Endothelial cell of umbilical vein (primary cell): ENCODE data around the gene CTNND2. TPM values are rescaled to one million over a fixed set of nuclear protein-coding genes. Genes with fewer than 3 reads are reported as not detected.

Experiments used
- BruUV-seq: library from RNA; stranded (reverse); fragments of 400-500 nt; replicated peaks from 2 replicates; lab custom pipeline; 2021; lab: Mats Ljungman, UMichigan
- CTCF ChIA-PET: fragments of 300-600, 350-600 bp; sonication (Branson Sonifier 250); formaldehyde crosslinking; loops from one replicate; lab custom pipeline; 2021; ENCODE audit warnings: antibody characterized with exemption, inconsistent platforms; lab: Charles Lee
- POLR2A ChIA-PET: fragments of 300-600, 350-600 bp; sonication (Branson Sonifier 250); formaldehyde crosslinking; loops from one replicate; lab custom pipeline; 2021; ENCODE audit warnings: antibody characterized with exemption, inconsistent platforms; lab: Charles Lee
- DNase-seq: peaks from one replicate; pipeline ENCODE4 v3.0.0-alpha.2; 2011; ENCODE audit warnings: low read depth, low spot score
- FAIRE-seq: peaks from 2 replicates; lab custom pipeline; 2011; peaks lifted over from hg19 to GRCh38; lab: Jason Lieb, UNC
- H2AFZ ChIP-seq: 2 replicates; pipeline ENCODE4 v1.6.0; 2012; ENCODE audit warnings: low read depth, low read length, control low read depth, inconsistent platforms
- H3K27ac ChIP-seq: 2 replicates; pipeline ENCODE4 v1.5.1; 2011; ENCODE audit warnings: low read depth, mild to moderate bottlenecking, control low read depth, low read length, moderate library complexity; ENCODE audit not compliant: insufficient read depth
- H3K27me3 ChIP-seq, 2 experiments: 2 replicates each; pipeline versions ENCODE4 v1.6.0 to v1.6.1; 2011; ENCODE audit warnings: low read length in 2 of 2, mixed read lengths in 1 of 2; ENCODE audit not compliant: control insufficient read depth in 2 of 2, insufficient read depth in 2 of 2
- H3K36me3 ChIP-seq, 2 experiments: 2 replicates in 1 of 2; 3 replicates in 1 of 2; pipeline ENCODE4 v1.5.1; 2011; ENCODE audit warnings: low read length in 2 of 2, mild to moderate bottlenecking in 1 of 2, moderate library complexity in 1 of 2; ENCODE audit not compliant: control insufficient read depth in 2 of 2, insufficient read depth in 2 of 2; ENCODE audit errors: extremely low read depth in 1 of 2
- H3K4me1 ChIP-seq: 3 replicates; pipeline ENCODE4 v1.5.1; 2011; ENCODE audit warnings: mild to moderate bottlenecking, low read length; ENCODE audit not compliant: control insufficient read depth, insufficient read depth; ENCODE audit errors: extremely low read depth
- H3K4me2 ChIP-seq: 2 replicates; pipeline ENCODE4 v1.6.1; 2011; ENCODE audit warnings: low read length, control low read depth, mixed read lengths; ENCODE audit not compliant: insufficient read depth
- H3K4me3 ChIP-seq, 3 experiments: fragments of 200-600 bp in 1 of 3; sonication (generic), shearing (Covaris generic) in 1 of 3; replicated peaks in 1 of 3; 2 replicates each; pipeline ENCODE4 v1.5.1; 2011 to 2016; ENCODE audit warnings: control low read depth in 3 of 3, low read length in 3 of 3, mild to moderate bottlenecking in 2 of 3, inconsistent platforms in 1 of 3, low read depth in 1 of 3, moderate library complexity in 1 of 3; ENCODE audit not compliant: insufficient read depth in 1 of 3
- H3K79me2 ChIP-seq: 2 replicates; pipeline ENCODE4 v1.6.0; 2012; ENCODE audit warnings: low read length, inconsistent platforms; ENCODE audit not compliant: control insufficient read depth, insufficient read depth
- H3K9ac ChIP-seq: replicated peaks from 2 replicates; pipeline ENCODE3; 2011; ENCODE audit warnings: low read length, control low read depth; ENCODE audit not compliant: insufficient read depth; ENCODE audit errors: extremely low read depth
- H3K9me1 ChIP-seq: replicated peaks from 3 replicates; pipeline ENCODE4 v1.6.0; 2011; ENCODE audit warnings: mild to moderate bottlenecking, low read length; ENCODE audit not compliant: control insufficient read depth, insufficient read depth; ENCODE audit errors: extremely low read depth
- H3K9me3 ChIP-seq: replicated peaks from 2 replicates; pipeline ENCODE4 v1.5.1; 2012; ENCODE audit warnings: low read length, inconsistent platforms; ENCODE audit not compliant: control insufficient read depth, insufficient read depth
- H4K20me1 ChIP-seq: replicated peaks from 2 replicates; pipeline ENCODE3; 2011; ENCODE audit warnings: mild to moderate bottlenecking, low read length; ENCODE audit not compliant: control insufficient read depth, insufficient read depth; ENCODE audit errors: extremely low read depth
- EZH2 ChIP-seq: IDR thresholded peaks from 2 replicates; pipeline ENCODE4 v1.6.1; 2012; ENCODE audit warnings: borderline replicate concordance, low read depth, mild to moderate bottlenecking, moderate library complexity, low read length, inconsistent platforms; ENCODE audit not compliant: severe bottlenecking
- FOS ChIP-seq: IDR thresholded peaks from 2 replicates; pipeline ENCODE4 v1.6.1; 2011; ENCODE audit warnings: mild to moderate bottlenecking, low read length, moderate library complexity, borderline replicate concordance; ENCODE audit not compliant: insufficient read depth
- GATA2 ChIP-seq: IDR thresholded peaks from 2 replicates; pipeline ENCODE4 v1.7.0; 2011; ENCODE audit warnings: low read depth, mild to moderate bottlenecking, moderate library complexity, mixed read lengths, low read length; ENCODE audit not compliant: insufficient read length, insufficient read depth
- JUN ChIP-seq: IDR thresholded peaks from 2 replicates; pipeline ENCODE4 v1.6.1; 2011; ENCODE audit warnings: borderline replicate concordance, low read depth; ENCODE audit not compliant: insufficient read length, insufficient read depth
- MAX ChIP-seq: IDR thresholded peaks from 2 replicates; pipeline ENCODE4 v1.6.1; 2011; ENCODE audit not compliant: insufficient read depth, insufficient read length
- MYC ChIP-seq: IDR thresholded peaks from one replicate; pipeline ENCODE4 v1.6.1; 2011; ENCODE audit warnings: mild to moderate bottlenecking, low read depth, low read length
- POLR2A ChIP-seq: IDR thresholded peaks from 2 replicates; pipeline ENCODE4 v1.6.1; 2012; ENCODE audit warnings: low read depth, mild to moderate bottlenecking, control low read depth, low read length
- POLR2AphosphoS5 ChIP-seq: IDR thresholded peaks from 2 replicates; pipeline ENCODE4 v1.6.1; 2012; ENCODE audit warnings: low read depth, mild to moderate bottlenecking, control low read depth, low read length, moderate library complexity; ENCODE audit not compliant: insufficient read depth
- dilution Hi-C: fragments of 300-500 bp; cut with MboI; formaldehyde crosslinking; loops from one replicate; pipeline ENCODE4 v1.15.0; 2019; ENCODE audit warnings: low sequenced_read_pairs; ENCODE audit not compliant: extremely low pct_ligation_motif_present
- intact Hi-C: fragments of 100-400 bp; cut with micrococcal nuclease; formaldehyde crosslinking; loops from one replicate; pipeline ENCODE4 v1.10.0; 2022
- polyA plus RNA-seq, 4 experiments: library from polyadenylated mRNA; depleted of rRNA in 3 of 4; stranded (reverse) in 3 of 4; unstranded in 1 of 4; fragments of >200 nt; gene quantifications; 2 replicates each; pipeline versions ENCODE4 v1.2.1 to v1.2.3, GENCODE V29; 2011 to 2012; ENCODE audit warnings: missing spikeins in 1 of 4
- total RNA-seq: library from RNA; stranded (reverse); gene quantifications from 2 replicates; pipeline ENCODE4 v1.2.3, GENCODE V29; 2021
- TF ChIP-seq, protein P1 (sequence below), 2 donors: IDR thresholded peaks; 1 replicate in 1 of 2; 2 replicates in 1 of 2; pipeline ENCODE4 v1.5.1; 2011; ENCODE audit warnings: low read length in 2 of 2, mild to moderate bottlenecking in 2 of 2, moderate library complexity in 2 of 2, control low read depth in 1 of 2, inconsistent platforms in 1 of 2, low read depth in 1 of 2; ENCODE audit not compliant: insufficient read depth in 1 of 2; ENCODE audit errors: extremely low read depth in 1 of 2

CTNND2 gene
- total and polyA plus RNA-seq, 2 donors (not counting 3 experiments of a cell fraction or from before 2014, with no cell fraction given), result not detected

DNA sequence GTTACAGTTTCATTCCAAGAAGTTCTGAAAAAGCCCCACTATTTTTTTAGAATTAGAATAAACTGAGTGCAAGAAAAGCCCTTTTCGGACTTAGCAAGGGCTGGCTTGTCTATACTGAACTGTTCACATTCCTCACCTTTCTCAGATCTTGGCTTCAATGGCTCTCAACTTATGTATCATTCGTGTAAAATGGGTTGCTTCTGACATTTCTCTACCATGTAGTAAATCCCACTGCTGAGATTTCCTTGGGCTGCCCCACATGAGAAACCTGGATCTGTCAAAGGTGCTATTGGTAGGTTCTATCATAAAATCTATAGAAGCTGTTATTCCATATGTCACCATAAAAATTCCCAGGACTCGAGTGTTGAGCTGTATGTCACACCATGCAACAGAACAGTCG is 454.3 kb downstream of the CTNND2 start:
- CTCF ChIA-PET, result no interaction called here
- BruUV-seq, result no TSS peak
- Histone ChIP-seq H2AFZ (no peak overlapping the region), H3K27me3 (no peaks in the 10 kb centered on the region), H3K4me2 (no peak overlapping the region), H3K27ac (no peak overlapping the region), H3K79me2 (no peaks in the 10 kb centered on the region), H3K4me3 (no peak overlapping the region), H3K9me3 (peaks cover 2% of the 10 kb centered on the region), H3K9ac (no peak overlapping the region), H3K36me3 (no peaks in the 10 kb centered on the region), H3K4me1 (no peaks in the 10 kb centered on the region), H3K9me1 (no peaks in the 10 kb centered on the region), H4K20me1 (no peaks in the 10 kb centered on the region)
- no peak for DNase-seq
- FAIRE-seq, result no peak
- dilution Hi-C loops, result no loop called here
- POLR2A ChIA-PET, result no interaction called here
- intact Hi-C loops, result no loop called here
- no peak for TF ChIP-seq GATA2

GRCh38 chr5:11449217-11449616 is 455.0 kb downstream of the CTNND2 start:
- Histone ChIP-seq H3K9ac (no peak overlapping the region), H2AFZ (no peak overlapping the region), H4K20me1 (no peaks in the 10 kb centered on the region), H3K4me2 (no peak overlapping the region), H3K9me3 (peaks cover 2% of the 10 kb centered on the region), H3K27ac (no peak overlapping the region), H3K27me3 (no peaks in the 10 kb centered on the region), H3K79me2 (no peaks in the 10 kb centered on the region), H3K36me3 (no peaks in the 10 kb centered on the region), H3K9me1 (no peaks in the 10 kb centered on the region), H3K4me3 (no peak overlapping the region), H3K4me1 (no peaks in the 10 kb centered on the region)
- FAIRE-seq (no peak), DNase-seq (no peak)
- intact Hi-C loops, result no loop called here
- dilution Hi-C loops, result no loop called here
- POLR2A ChIA-PET, result no interaction called here
- CTCF ChIA-PET, result no interaction called here
- TF ChIP-seq MYC, result no peak
- TF ChIP-seq POLR2A, result no peak
- TF ChIP-seq JUN, result no peak
- TF ChIP-seq POLR2AphosphoS5, result no peak
- TF ChIP-seq MAX, result no peak
- TF ChIP-seq FOS, result no peak
- TF ChIP-seq, protein P1, sequence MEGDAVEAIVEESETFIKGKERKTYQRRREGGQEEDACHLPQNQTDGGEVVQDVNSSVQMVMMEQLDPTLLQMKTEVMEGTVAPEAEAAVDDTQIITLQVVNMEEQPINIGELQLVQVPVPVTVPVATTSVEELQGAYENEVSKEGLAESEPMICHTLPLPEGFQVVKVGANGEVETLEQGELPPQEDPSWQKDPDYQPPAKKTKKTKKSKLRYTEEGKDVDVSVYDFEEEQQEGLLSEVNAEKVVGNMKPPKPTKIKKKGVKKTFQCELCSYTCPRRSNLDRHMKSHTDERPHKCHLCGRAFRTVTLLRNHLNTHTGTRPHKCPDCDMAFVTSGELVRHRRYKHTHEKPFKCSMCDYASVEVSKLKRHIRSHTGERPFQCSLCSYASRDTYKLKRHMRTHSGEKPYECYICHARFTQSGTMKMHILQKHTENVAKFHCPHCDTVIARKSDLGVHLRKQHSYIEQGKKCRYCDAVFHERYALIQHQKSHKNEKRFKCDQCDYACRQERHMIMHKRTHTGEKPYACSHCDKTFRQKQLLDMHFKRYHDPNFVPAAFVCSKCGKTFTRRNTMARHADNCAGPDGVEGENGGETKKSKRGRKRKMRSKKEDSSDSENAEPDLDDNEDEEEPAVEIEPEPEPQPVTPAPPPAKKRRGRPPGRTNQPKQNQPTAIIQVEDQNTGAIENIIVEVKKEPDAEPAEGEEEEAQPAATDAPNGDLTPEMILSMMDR (IDR thresholded peaks at IDR 0.05; ENCODE audit: extremely low read depth in 1 of 2, insufficient read depth in 1 of 2, low read depth in 1 of 2, low read length in 2 of 2), result no peak
- TF ChIP-seq GATA2, result no peak
- no peak for TF ChIP-seq EZH2
- no TSS peak for BruUV-seq
